Colonic mucosa (tissue), 4 donors: ENCODE data around the gene SCAF4. TPM values are rescaled to one million over a fixed set of nuclear protein-coding genes. Genes with fewer than 3 reads are reported as not detected.

Experiments
- DNase-seq: peaks from one replicate; pipeline ENCODE4 v3.0.0-alpha.2; 2020
- H3K27ac ChIP-seq: fragments of 200-600 bp; one replicate; pipeline ENCODE4 v1.8.0; 2021
- H3K27me3 ChIP-seq: fragments of 200-600 bp; one replicate; pipeline ENCODE4 v1.8.0; 2021
- H3K36me3 ChIP-seq: fragments of 200-600 bp; one replicate; pipeline ENCODE4 v1.8.0; 2021
- H3K4me1 ChIP-seq: fragments of 200-600 bp; one replicate; pipeline ENCODE4 v1.8.0; 2021; ENCODE audit warnings: mild to moderate bottlenecking
- H3K4me3 ChIP-seq: fragments of 200-600 bp; one replicate; pipeline ENCODE4 v1.8.0; 2021
- H3K9ac ChIP-seq, 2 donors: one replicate each; pipeline ENCODE4 v1.7.0; 2013; ENCODE audit warnings: control low read depth in 2 of 2, low read depth in 2 of 2, low read length in 2 of 2
- H3K9me3 ChIP-seq: fragments of 200-600 bp; one replicate; pipeline ENCODE4 v1.8.0; 2021
- intact Hi-C: fragments of 100-400 bp; cut with DNase I; formaldehyde crosslinking; loops from one replicate; pipeline ENCODE4 v1.14.1; 2022
- total RNA-seq, 2 donors: library from RNA; stranded (reverse); fragmentation: NEBNext Ultra II Directional in 1 of 2; extraction: Animal tissue kit (Norgen Biotek cat#: 25700) in 1 of 2; gene quantifications; one replicate each; pipeline ENCODE4 v1.2.1, GENCODE V29; 2021
- TF ChIP-seq, protein P1 (sequence below): fragments of 200-600 bp; IDR thresholded peaks from one replicate; pipeline ENCODE4 v1.8.0; 2022; ENCODE audit warnings: antibody characterized with exemption, mild to moderate bottlenecking
- donor health status: healthy.
- donor health status: DM: no; HTN: no; CAD: no.
- donor health status: DM: no; HTN: no; CAD: no.

Gene SCAF4
- total RNA-seq, 2 donors from 2014 or later, result 35.1 to 35.9 TPM

DNA sequence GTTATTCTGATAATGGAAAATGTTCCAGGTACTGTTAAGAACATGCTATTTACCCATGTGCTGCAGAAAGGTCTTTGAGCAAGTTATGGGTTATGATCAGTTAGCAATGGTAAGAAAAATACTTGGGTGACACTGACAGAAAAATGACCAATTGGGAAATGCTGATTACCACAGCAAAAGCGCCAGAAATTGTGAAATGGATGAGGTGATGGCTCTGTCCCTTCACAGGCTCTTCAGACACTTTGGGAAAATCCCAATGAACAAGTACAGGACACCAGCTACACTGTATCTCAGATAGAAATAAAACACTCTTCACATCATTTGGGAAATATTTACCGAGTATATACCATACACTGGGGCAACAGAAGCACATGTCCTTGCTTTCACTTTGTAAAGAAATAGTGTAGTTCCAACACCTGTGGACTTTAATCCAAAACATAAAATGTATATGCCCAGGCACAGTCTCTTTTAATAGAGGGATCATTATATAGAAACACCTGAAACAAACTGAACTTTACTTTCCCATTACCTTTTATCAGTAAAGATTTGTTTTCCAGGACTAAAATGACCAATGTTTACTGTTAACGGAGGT lies 58.5 kb downstream of the SCAF4 start:
- no peak for DNase-seq
- H3K9ac ChIP-seq, result no peak overlapping the region
- no peaks in the 10 kb centered on the region for H3K9me3 ChIP-seq
- no peak overlapping the region for H3K4me3 ChIP-seq
- H3K27ac ChIP-seq, result no peak overlapping the region
- H3K36me3 ChIP-seq, result peaks cover under 1% of the 10 kb centered on the region
- intact Hi-C loops, result no loop called here
- peaks cover 3% of the 10 kb centered on the region for H3K4me1 ChIP-seq
- H3K27me3 ChIP-seq, result no peaks in the 10 kb centered on the region
- TF ChIP-seq, protein P1, sequence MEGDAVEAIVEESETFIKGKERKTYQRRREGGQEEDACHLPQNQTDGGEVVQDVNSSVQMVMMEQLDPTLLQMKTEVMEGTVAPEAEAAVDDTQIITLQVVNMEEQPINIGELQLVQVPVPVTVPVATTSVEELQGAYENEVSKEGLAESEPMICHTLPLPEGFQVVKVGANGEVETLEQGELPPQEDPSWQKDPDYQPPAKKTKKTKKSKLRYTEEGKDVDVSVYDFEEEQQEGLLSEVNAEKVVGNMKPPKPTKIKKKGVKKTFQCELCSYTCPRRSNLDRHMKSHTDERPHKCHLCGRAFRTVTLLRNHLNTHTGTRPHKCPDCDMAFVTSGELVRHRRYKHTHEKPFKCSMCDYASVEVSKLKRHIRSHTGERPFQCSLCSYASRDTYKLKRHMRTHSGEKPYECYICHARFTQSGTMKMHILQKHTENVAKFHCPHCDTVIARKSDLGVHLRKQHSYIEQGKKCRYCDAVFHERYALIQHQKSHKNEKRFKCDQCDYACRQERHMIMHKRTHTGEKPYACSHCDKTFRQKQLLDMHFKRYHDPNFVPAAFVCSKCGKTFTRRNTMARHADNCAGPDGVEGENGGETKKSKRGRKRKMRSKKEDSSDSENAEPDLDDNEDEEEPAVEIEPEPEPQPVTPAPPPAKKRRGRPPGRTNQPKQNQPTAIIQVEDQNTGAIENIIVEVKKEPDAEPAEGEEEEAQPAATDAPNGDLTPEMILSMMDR, result no peak

DNA sequence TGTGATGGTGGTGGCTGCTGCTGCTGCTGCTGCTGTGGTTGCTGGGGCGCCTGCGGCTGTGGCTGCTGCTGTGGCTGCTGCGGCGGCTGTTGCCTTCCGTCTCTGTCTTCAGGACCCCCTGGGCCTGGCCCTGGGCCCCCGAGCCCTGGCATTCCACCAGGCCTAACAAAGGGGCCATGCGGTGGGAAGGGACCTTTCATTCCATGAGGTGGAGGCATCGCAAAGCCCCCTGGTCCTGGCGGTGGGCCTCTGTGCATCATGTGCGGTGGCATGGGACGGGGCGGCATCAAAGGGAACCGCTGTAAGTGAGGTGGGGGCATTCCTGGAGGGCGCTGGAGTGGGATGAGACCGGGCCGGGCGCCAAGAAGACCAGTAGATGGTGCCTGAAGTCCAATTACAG lies 60.0 kb downstream of the SCAF4 start:
- H3K36me3 ChIP-seq, result peaks cover 9% of the 10 kb centered on the region
- H3K4me1 ChIP-seq, result peaks cover 3% of the 10 kb centered on the region
- no peak overlapping the region for H3K27ac ChIP-seq
- H3K9ac ChIP-seq, result no peak overlapping the region
- no peak overlapping the region for H3K4me3 ChIP-seq
- DNase-seq, result no peak
- no peaks in the 10 kb centered on the region for H3K27me3 ChIP-seq
- no peaks in the 10 kb centered on the region for H3K9me3 ChIP-seq
- intact Hi-C loops, result no loop called here
- TF ChIP-seq, protein P1, result no peak

DNA sequence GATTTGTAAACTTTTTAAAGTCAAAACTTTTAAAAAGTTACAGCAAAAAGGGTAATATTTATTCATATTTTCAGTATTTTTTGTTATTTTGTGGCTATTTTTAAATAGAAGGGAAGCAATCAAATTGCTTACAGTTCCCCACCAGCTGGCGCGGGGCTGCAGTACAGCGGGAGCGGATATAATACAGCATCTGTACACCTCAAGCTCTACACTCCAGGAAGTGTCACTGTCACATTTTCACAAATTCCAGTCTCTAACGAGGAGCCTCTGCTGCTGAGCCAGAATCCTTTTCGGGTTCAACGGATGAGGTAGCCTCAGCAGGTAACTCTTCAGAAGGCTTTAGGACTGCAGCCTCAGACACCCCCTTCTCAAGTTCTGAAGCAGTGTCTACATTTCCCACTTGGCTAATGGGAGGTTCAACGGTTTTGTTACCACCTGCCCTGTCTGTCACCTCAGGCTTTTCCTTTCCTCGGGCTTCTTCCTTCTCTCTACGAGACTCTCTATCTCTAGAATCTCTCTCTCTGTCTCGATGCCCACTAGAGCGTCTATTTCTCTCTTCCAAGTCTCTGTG lies 60.7 kb downstream of the SCAF4 start:
- intact Hi-C loops, result no loop called here

DNA sequence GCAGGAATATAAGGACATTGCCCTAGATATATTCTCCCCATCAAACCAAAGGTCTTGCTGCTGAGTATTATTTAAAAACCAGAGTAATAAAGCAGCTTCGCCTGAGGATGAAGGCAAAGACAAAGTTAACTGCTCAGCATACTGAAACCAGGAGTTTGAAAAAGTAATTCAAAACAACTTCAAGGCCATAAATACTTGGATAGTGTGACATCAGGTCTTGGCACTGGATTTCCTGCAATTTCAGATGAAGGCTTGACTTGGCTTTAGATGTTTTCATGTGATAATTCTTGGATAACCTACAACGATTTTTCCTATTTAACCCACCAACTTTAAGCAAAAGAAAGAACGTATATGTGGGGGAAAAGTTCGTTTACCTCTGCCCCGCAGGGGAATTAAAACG lies 61.8 kb downstream of the SCAF4 start:
- intact Hi-C loops, result no loop called here
- no peaks in the 10 kb centered on the region for H3K9me3 ChIP-seq
- TF ChIP-seq, protein P1, result no peak
- H3K4me1 ChIP-seq, result no peaks in the 10 kb centered on the region
- DNase-seq, result no peak
- no peak overlapping the region for H3K4me3 ChIP-seq
- H3K27me3 ChIP-seq, result no peaks in the 10 kb centered on the region
- no peak overlapping the region for H3K9ac ChIP-seq
- H3K27ac ChIP-seq, result no peak overlapping the region
- H3K36me3 ChIP-seq, result peaks cover 9% of the 10 kb centered on the region

More for the DNA sequence above, 60.7 kb downstream of the SCAF4 start:
- Histone ChIP-seq H3K4me3 (no peak overlapping the region), H3K4me1 (peaks cover 3% of the 10 kb centered on the region), H3K27me3 (no peaks in the 10 kb centered on the region), H3K9ac (no peak overlapping the region), H3K9me3 (no peaks in the 10 kb centered on the region), H3K27ac (no peak overlapping the region), H3K36me3 (peaks cover 9% of the 10 kb centered on the region)
- TF ChIP-seq, protein P1, result no peak
- DNase-seq, result no peak

DNA sequence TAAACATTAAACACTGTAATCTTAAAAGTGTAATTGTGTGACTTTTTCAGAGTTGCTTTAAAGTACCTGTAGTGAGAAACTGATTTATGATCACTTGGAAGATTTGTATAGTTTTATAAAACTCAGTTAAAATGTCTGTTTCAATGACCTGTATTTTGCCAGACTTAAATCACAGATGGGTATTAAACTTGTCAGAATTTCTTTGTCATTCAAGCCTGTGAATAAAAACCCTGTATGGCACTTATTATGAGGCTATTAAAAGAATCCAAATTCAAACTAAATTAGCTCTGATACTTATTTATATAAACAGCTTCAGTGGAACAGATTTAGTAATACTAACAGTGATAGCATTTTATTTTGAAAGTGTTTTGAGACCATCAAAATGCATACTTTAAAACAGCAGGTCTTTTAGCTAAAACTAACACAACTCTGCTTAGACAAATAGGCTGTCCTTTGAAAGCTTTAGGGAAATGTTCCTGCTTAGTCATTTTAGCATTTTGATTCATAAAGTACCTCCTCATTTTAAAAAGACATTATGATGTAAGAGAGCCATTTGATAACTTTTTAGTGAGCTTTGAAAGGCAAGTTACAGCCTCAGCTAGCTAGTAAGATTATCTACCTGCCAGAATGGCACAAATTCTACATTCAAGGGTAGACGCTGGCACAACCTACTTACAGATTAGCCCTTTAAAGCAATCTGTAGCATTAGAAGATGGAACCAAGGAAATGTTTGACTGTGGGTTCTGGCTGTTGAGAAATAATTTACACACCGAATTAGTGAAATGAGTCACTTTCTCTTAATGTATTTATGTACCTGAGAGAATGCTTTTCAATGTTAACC lies 63.0 kb downstream of the SCAF4 start:
- Histone ChIP-seq H3K4me3 (no peak overlapping the region), H3K4me1 (no peaks in the 10 kb centered on the region), H3K9ac (no peak overlapping the region), H3K27ac (no peak overlapping the region), H3K36me3 (peaks cover 9% of the 10 kb centered on the region), H3K27me3 (no peaks in the 10 kb centered on the region), H3K9me3 (no peaks in the 10 kb centered on the region)
- intact Hi-C loops, result no loop called here
- TF ChIP-seq, protein P1, result no peak
- no peak for DNase-seq
